Measurements from ENCODE around the gene MICAL2. TPM values are rescaled to one million over a fixed set of nuclear protein-coding genes. Genes with fewer than 3 reads are reported as not detected.

MICAL2 gene
- polyA plus RNA-seq, 1 donor: 7.1 TPM

- no peak for DNase-seq
Measured at GRCh38 chr11:12117611-12118010, 7.2 kb downstream of the MICAL2 start.

GRCh38 chr11:12118949-12119348 lies 8.6 kb downstream of the MICAL2 start:
- no peak for DNase-seq

- DNase-seq: no peak
Measured at GRCh38 chr11:12119502-12119901, 9.1 kb downstream of the MICAL2 start.

GRCh38 chr11:12120031-12121008 lies 9.9 kb downstream of the MICAL2 start:
- no peak for DNase-seq

GRCh38 chr11:12121011-12121410 lies 10.6 kb downstream of the MICAL2 start:
- no peak for DNase-seq

DNA sequence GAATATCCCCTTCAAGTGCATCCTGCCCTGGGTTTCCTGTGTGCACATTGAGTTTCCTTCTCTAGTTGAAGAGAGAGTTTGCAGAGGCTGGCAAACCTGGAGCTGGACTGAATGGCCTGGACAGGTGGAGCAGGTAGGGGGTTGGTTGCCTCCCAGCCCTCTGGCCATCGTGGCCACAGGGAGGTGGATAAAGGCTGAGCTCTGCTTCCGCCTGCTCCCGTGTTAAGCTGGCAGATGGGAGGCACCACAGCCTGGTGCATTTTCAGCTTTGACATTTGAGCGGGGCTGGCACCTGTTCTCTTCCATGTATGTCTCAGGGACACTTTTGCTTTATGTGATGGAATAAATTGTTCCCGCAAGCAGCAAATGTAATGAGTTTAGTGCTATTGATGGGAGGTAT lies 11.1 kb downstream of the MICAL2 start:
- no peak for DNase-seq

GRCh38 chr11:12122083-12122482 lies 11.7 kb downstream of the MICAL2 start:
- DNase-seq: no peak

DNA sequence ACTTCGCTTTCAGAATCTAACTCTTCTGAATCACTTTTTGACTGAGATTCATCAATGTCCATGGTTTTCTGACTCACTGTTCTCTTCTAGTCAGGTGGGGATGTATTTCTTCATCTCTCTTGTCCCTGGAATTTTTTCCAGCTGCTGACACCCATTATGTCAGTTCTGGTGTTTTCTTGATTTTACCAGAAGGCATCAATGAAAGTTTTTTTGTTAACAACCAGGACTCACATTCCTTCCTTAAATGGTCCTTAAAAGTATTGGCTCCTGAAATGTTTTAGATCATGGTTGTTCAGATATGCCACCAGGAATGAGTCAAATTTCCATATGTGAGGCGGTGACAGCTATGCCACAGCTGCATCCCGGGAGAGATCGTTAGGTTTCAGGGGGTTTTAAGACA lies 12.9 kb downstream of the MICAL2 start:
- DNase-seq: no peak

DNA sequence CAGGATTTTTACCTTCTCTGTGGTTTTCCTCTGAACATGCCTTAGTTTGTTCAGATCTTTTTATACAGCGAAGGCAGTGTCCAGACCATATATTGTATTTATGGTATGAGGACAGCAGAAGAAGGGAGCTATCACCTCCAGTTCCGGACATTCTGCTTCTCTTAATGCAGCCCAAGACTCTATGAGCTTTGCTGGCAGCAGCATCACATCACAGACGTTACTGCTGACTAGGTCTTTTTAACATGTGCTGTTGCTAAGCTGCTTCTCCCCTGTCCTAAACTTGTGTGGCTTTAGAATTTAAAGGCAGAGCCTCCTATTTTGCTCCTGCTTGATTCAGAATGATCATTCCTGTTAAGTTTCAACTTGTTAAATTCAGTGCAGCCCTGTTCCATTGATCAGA lies 13.4 kb downstream of the MICAL2 start:
- no peak for DNase-seq

GRCh38 chr11:12124306-12124705 lies 13.9 kb downstream of the MICAL2 start:
- DNase-seq: no peak

DNA sequence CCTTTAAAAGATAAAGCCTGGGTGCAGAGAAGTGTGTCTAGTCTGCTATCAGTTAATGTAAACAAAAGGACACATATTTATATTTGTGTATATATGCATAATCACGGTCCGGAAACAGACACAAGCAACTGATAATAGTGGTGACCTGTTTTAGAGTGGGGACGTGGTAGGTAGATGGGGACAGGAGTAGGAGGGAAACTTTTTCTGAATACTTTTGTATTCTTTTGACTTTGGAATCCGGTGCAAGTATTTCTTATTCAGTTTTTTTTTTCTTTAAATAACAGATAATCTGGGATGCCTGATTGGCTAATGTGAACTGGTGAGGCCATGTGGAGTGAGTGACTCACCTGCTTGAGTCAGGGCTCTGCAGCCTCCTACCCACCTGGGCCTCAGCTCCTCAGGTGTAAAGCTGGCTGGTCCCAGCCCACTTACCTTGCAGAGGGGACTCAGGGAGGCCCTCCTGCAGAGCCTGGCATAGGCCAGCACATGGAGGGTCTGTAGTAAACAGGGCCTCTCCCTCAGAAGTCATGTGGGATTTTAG lies 15.3 kb downstream of the MICAL2 start:
- DNase-seq: no peak

DNA sequence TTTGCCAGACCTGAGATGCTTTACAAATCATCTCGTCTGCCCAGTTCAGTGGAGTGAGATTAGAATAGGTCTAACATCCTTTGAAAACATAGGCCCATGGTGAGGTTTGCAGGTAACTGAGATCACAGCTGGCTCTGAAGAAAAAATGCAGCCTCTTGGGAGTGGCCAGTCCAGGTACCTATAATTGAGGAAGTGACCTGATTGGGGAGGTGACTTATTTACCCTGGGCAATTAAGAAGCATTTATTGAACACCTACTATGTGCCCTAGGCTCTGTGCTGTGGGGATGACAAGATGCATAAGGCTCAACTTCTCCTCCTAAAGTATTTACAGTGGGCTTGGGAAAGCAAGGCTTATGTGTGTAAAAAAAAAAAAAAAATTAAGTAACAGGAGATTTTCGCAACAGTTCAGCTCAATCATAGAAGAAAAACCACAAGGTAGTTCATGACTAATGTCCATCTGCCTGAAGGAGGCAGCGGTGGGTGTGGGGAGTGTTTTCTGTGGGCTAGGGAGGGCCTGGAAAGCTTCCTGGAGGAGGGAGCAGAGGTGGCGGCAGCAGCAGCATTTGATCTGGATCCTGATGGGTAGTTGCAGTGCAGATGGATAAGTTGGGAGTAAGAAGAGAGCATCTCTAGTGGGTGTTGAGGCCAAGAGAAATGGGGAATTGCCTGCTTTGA lies 16.1 kb downstream of the MICAL2 start:
- DNase-seq: no peak

DNA sequence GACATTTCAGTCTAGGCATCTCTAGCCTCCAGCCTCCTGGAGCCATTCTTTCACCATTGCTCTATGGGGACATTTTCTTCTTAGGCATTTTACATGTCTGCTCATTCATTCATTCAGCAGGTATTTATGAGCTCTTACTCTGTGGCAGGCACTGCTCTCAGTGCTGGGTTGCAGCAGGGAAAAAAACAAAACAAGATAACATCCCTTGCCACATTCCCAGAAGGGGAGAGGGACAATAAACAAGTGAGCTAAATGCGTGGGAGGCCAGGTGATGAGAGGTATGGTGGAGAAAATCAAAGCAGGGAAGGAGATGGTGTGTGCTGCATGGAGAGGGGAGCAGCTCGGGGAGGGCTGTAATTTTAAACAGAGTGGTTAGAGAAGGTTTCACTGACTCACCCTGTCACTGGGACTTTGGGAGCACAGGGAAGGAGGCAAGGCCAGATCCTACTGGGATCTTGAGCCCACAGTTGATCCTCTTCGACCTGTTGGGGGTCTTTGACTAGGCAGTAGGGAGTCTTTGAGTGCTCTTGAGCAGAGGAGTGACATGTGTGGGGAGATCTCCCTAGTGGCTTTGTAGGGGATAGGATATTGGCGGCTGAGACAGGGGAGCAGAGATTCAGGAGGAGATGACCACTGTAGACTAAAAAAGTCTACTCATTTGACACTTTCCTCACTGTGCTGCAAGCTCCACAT lies 17.0 kb downstream of the MICAL2 start:
- DNase-seq: no peak

GRCh38 chr11:12128301-12128751 lies 17.9 kb downstream of the MICAL2 start:
- no peak for DNase-seq

GRCh38 chr11:12129227-12129626 lies 18.8 kb downstream of the MICAL2 start:
- no peak for DNase-seq

DNA sequence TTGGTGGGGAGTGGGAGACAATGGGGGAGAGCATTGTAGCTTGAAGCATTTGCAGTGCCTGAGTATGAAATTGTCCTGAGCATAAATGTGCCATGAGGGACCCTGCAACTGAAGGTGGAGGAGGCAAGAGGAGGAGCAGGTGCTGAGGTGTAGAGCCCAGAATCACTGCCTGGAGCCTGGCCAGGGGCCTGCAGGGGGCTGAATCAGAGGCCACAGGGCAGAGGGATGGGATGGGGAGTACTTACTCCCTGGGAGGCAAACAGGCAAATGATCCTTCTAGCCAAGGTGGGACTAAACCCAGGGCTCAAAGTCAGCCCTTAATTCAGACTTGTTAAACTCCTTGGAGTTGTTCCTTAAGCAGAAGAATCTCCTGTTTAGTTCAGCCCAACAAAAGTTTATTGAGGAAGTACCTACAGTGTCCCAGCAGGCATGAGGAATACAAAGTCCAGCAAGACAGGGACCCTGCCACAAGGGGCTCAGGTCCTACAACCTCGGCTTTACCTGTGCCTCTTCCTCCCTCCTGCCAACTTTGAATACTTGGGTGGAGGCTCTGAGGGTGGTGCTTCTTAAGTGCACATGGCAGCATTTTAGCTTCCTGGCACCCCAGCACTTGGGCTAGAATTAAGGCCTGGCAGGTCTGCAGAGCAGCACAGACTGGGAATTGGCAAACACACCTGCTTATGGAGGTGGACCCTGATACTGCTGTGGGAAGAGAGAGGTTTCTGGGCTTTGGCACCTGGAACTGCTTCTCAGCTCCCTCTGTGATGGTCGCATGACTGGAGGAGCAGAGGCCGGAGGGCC lies 20.0 kb downstream of the MICAL2 start:
- DNase-seq: no peak

DNA sequence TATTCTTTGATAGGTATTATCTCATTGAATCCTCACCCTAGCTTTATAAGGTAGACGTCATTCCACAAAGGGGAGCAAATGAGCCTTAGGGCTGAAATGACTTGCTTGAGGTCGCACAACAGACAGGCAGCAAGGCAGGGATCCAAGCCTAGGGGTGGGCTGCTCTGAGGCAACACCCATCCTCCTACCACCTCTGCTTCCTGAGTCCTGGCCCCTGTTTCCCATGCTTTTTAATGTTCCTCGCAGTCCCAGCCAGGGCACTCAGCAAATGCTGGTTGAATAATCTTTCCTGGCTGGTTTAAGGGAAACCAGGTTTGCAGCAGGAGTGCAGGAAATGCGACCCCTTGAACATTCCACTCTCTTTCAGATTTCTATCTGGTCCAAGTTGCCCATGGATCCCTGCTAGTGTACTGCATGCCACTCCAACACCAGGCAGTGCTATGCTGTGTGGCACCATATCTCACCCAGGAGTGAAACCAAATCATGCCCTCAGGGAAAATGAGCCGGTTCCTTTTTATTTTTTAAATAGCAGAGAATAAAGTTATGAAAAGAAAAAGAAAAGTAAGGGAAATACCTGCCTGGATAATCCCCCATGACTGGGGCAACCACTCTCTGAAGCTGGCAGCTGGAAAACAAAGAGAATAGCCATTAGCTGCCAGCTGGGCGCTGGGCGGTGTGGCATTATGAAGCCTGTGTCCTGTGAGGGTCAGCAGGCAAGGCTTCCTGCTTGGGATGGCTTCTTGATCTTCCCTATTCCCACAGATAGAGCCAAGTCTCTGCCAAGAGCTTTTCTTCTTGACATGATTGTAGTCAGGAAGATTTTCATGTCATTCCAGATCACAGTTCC lies 21.8 kb downstream of the MICAL2 start:
- DNase-seq: no peak

- DNase-seq: no peak
Measured at GRCh38 chr11:12132790-12133145, 22.4 kb downstream of the MICAL2 start.

- no peak for DNase-seq
Measured at GRCh38 chr11:12133547-12134235, 23.3 kb downstream of the MICAL2 start.

- no peak for DNase-seq
Measured at GRCh38 chr11:12134236-12134585, 23.8 kb downstream of the MICAL2 start.
